Suprapubic skin (tissue), 4 donors: ENCODE data around the gene RARB.

ENCODE experiments used
- CTCF ChIP-seq, 2 donors: fragments of 200-600 bp in 1 of 2; fragments of 450-650 bp in 1 of 2; sonication (generic) in 1 of 2; IDR thresholded peaks; one replicate each; pipeline ENCODE4 v1.5.1; 2016 to 2019; ENCODE audit warnings: antibody characterized with exemption in 2 of 2, mild to moderate bottlenecking in 1 of 2, moderate library complexity in 1 of 2
- EP300 ChIP-seq: sonication (generic); formaldehyde crosslinking; IDR thresholded peaks from one replicate; pipeline ENCODE4 v1.6.1; 2017; ENCODE audit warnings: antibody characterized with exemption
- POLR2A ChIP-seq, 2 donors: fragments of 450-650 bp; IDR thresholded peaks; one replicate each; pipeline ENCODE4 v1.6.1; 2017; ENCODE audit warnings: antibody characterized with exemption in 2 of 2, mild to moderate bottlenecking in 2 of 2, moderate library complexity in 2 of 2
- POLR2AphosphoS5 ChIP-seq, 3 donors: sonication (generic); formaldehyde crosslinking; IDR thresholded peaks; one replicate each; pipeline ENCODE4 v1.6.1; 2017; ENCODE audit warnings: antibody characterized with exemption in 3 of 3

- TF ChIP-seq POLR2A (IDR thresholded peaks at IDR 0.05) (no peak), CTCF (IDR thresholded peaks at IDR 0.05) (no peak), POLR2AphosphoS5 (IDR thresholded peaks at IDR 0.05) (no peak), EP300 (no peak)
These were observed 52.7 kb downstream of the RARB start for GRCh38 chr3:25480811-25481210.
